ENCODE results near the gene AUTS2.

Gene AUTS2

DNA sequence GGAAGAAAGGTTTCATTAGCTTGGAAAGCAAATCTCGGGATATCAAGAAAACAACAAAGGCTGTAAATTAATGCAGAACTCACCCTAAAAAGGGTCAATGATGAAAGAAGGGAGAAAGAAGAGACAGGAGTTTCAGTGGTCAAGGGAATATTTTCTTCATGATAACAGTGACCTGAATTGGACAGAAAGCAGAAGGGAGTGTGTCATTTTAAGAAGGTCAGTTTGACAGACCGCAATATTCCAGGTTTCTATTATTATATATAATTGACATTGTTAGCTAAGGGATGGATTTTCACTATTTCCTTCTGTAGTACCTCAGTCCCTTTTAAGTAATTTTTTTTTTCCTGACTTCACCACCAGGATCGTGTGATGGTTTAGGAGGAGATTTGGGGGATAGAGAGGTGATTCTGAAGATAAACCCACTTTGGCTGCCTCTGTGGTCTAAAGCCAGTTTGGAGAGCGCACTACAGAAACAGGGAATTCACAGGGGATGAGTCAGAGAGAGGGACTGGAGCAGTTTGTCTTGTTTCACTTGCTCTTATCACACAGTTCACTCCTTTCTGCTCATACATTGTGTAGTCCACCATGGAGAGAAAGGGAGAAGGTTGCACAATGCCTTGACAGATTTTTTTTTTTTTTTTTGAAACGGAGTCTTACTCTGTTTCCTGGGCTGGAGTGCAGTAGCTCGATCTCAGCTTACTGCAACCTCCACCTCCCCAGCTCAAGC is 417.9 kb downstream of the AUTS2 start:
- peaks cover 0 to 14% (median 10%) of the 10 kb centered on the region in 5 donors for H3K4me1 ChIP-seq (ENCODE audit: control insufficient read depth in 5 of 5, insufficient read depth in 5 of 5, low read length in 5 of 5)
- H3K4me3 ChIP-seq (ENCODE audit: low read depth in 1 of 5, low read length in 5 of 5): no peak overlapping the region
- no peaks in the 10 kb centered on the region for H3K27me3 ChIP-seq (ENCODE audit: control insufficient read depth in 5 of 5, insufficient read depth in 4 of 5, low read length in 5 of 5)
- H3K36me3 ChIP-seq (ENCODE audit: control insufficient read depth in 5 of 5, insufficient read depth in 5 of 5, low read length in 5 of 5): no peaks in the 10 kb centered on the region
- no peaks in the 10 kb centered on the region for H3K9me3 ChIP-seq (ENCODE audit: control insufficient read depth in 5 of 5, low read length in 5 of 5)
- H3K27ac ChIP-seq (ENCODE audit: low read depth, low read length): no peak overlapping the region
- H3K9ac ChIP-seq (ENCODE audit: low read length in 5 of 5): no peak overlapping the region

DNA sequence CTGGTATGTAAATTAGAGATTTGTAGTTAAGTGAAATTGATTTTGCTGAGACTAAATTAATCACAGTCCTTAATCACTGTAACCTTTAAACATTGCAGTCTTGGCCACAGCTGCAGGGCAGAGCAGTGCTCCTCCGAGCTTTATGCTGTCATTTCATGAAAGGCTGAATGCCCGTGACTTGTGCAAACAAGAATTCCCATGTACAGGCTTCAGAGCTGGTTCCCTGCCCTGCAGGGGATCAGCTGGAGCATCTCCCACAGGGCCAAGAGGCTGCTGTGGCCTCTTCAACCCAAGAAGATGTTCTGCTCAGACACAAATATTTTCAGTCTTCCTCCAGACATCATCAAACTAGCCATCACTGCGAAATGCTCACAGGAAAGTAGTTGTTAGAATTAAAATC is 419.1 kb downstream of the AUTS2 start:
- no peak overlapping the region for H3K4me3 ChIP-seq (ENCODE audit: low read depth in 1 of 5, low read length in 5 of 5)
- H3K9ac ChIP-seq (ENCODE audit: low read length in 5 of 5): no peak overlapping the region
- H3K4me1 ChIP-seq (ENCODE audit: control insufficient read depth in 5 of 5, insufficient read depth in 5 of 5, low read length in 5 of 5): peaks cover 0 to 14% (median 10%) of the 10 kb centered on the region in 5 donors
- H3K9me3 ChIP-seq (ENCODE audit: control insufficient read depth in 5 of 5, low read length in 5 of 5): no peaks in the 10 kb centered on the region
- no peaks in the 10 kb centered on the region for H3K27me3 ChIP-seq (ENCODE audit: control insufficient read depth in 5 of 5, insufficient read depth in 4 of 5, low read length in 5 of 5)
- no peak overlapping the region for H3K27ac ChIP-seq (ENCODE audit: low read depth, low read length)
- H3K36me3 ChIP-seq (ENCODE audit: control insufficient read depth in 5 of 5, insufficient read depth in 5 of 5, low read length in 5 of 5): no peaks in the 10 kb centered on the region

DNA sequence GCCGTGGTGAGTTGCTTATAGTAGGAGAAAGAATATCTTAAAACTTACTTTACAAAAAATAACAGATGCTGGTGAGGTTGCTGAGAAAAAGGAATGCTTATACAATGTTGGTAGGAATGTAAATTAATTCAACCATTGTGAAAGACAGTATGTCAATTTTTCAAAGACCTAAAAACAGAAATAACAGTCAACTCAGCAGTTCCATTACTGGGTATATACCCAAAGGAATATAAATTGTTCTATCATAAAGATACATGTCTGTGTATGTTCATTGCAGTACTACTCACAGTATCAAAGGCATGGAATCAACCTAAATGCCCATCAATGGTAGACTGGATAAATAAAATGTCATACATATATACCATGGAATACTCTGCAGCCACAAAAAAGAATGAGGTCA is 420.4 kb downstream of the AUTS2 start:
- peaks cover 0 to 14% (median 10%) of the 10 kb centered on the region in 5 donors for H3K4me1 ChIP-seq (ENCODE audit: control insufficient read depth in 5 of 5, insufficient read depth in 5 of 5, low read length in 5 of 5)
- H3K9me3 ChIP-seq (ENCODE audit: control insufficient read depth in 5 of 5, low read length in 5 of 5): no peaks in the 10 kb centered on the region

DNA sequence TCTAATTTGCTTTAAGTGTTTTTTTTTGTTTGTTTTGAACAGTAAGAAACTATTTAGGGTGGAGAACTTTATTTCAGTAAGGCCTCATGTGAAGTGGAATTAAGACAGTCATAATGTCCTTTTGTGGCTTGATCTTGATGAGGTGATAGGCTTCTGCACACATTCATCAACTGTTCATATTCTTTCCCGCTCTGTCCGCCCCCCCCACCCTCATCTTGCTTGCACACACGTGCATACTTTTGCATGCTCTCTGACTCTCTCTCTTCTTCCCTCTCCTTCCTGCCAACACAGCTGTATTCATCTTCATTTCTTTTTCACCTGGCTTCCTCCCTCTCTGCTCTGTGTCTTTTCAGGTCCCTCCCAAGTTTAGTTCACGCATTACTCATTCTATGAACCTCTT is 429.6 kb downstream of the AUTS2 start:
- H3K4me1 ChIP-seq (ENCODE audit: control insufficient read depth in 5 of 5, insufficient read depth in 5 of 5, low read length in 5 of 5): peaks cover 0 to 6% (median 0%) of the 10 kb centered on the region in 5 donors
- no peaks in the 10 kb centered on the region for H3K36me3 ChIP-seq (ENCODE audit: control insufficient read depth in 5 of 5, insufficient read depth in 5 of 5, low read length in 5 of 5)
- no peaks in the 10 kb centered on the region for H3K9me3 ChIP-seq (ENCODE audit: control insufficient read depth in 5 of 5, low read length in 5 of 5)
- no peak overlapping the region for H3K27ac ChIP-seq (ENCODE audit: low read depth, low read length)
- H3K9ac ChIP-seq (ENCODE audit: low read length in 5 of 5): no peak overlapping the region
- H3K27me3 ChIP-seq (ENCODE audit: control insufficient read depth in 5 of 5, insufficient read depth in 4 of 5, low read length in 5 of 5): no peaks in the 10 kb centered on the region
- H3K4me3 ChIP-seq (ENCODE audit: low read depth in 1 of 5, low read length in 5 of 5): no peak overlapping the region

More for the DNA sequence above, 420.4 kb downstream of the AUTS2 start:
- H3K9ac ChIP-seq (ENCODE audit: low read length in 5 of 5): no peak overlapping the region
- H3K27ac ChIP-seq (ENCODE audit: low read depth, low read length): no peak overlapping the region
- no peaks in the 10 kb centered on the region for H3K36me3 ChIP-seq (ENCODE audit: control insufficient read depth in 5 of 5, insufficient read depth in 5 of 5, low read length in 5 of 5)
- no peaks in the 10 kb centered on the region for H3K27me3 ChIP-seq (ENCODE audit: control insufficient read depth in 5 of 5, insufficient read depth in 4 of 5, low read length in 5 of 5)
- H3K4me3 ChIP-seq (ENCODE audit: low read depth in 1 of 5, low read length in 5 of 5): no peak overlapping the region

DNA sequence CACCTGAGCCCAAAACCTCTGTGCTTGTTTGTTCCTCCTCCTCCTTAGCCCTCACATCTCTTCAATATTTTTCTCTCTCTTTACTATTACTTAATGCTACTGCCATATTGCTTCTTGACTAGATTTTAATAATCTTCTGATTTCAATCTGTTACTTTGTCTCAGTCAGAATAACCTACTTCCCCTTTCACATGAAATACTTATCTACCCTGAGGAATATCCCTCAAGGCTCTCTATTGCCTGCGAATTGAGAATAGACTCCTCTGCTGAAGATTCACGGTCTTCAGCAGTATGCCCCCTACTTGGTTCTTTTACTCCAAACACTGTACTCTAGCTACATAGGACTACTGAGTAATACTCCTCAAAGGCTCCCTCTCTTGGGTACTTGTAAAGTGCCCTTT is 430.3 kb downstream of the AUTS2 start:
- Histone ChIP-seq H3K9ac (ENCODE audit: low read length in 5 of 5) (no peak overlapping the region), H3K36me3 (ENCODE audit: control insufficient read depth in 5 of 5, insufficient read depth in 5 of 5, low read length in 5 of 5) (no peaks in the 10 kb centered on the region), H3K27ac (ENCODE audit: low read depth, low read length) (no peak overlapping the region), H3K9me3 (ENCODE audit: control insufficient read depth in 5 of 5, low read length in 5 of 5) (no peaks in the 10 kb centered on the region), H3K27me3 (ENCODE audit: control insufficient read depth in 5 of 5, insufficient read depth in 4 of 5, low read length in 5 of 5) (no peaks in the 10 kb centered on the region), H3K4me1 (ENCODE audit: control insufficient read depth in 5 of 5, insufficient read depth in 5 of 5, low read length in 5 of 5) (peaks cover 0 to 6% (median 0%) of the 10 kb centered on the region in 5 donors), H3K4me3 (ENCODE audit: low read depth in 1 of 5, low read length in 5 of 5) (no peak overlapping the region)

DNA sequence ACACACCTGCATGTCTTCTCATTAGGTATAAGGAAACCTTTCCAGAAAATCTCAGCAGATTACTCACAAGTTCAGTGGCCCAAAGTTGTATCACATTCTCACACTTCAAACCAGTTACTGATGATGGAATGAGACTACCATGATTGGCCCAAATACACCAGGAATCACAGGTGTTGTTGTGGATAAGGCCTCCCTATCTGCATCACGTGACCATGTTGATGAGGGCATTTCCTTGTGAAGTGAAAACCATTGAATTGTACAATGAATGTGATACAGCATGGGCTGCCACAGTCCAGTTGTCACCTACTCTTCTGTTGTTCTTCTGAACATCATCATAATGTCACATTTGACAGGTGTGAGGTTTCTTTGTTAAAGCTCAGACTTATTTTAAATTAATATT is 431.7 kb downstream of the AUTS2 start:
- Histone ChIP-seq H3K27ac (ENCODE audit: low read depth, low read length) (no peak overlapping the region), H3K9me3 (ENCODE audit: control insufficient read depth in 5 of 5, low read length in 5 of 5) (no peaks in the 10 kb centered on the region), H3K27me3 (ENCODE audit: control insufficient read depth in 5 of 5, insufficient read depth in 4 of 5, low read length in 5 of 5) (no peaks in the 10 kb centered on the region), H3K4me3 (ENCODE audit: low read depth in 1 of 5, low read length in 5 of 5) (no peak overlapping the region), H3K4me1 (ENCODE audit: control insufficient read depth in 5 of 5, insufficient read depth in 5 of 5, low read length in 5 of 5) (peaks cover 0 to 11% (median 3%) of the 10 kb centered on the region in 5 donors), H3K36me3 (ENCODE audit: control insufficient read depth in 5 of 5, insufficient read depth in 5 of 5, low read length in 5 of 5) (no peaks in the 10 kb centered on the region), H3K9ac (ENCODE audit: low read length in 5 of 5) (no peak overlapping the region)

DNA sequence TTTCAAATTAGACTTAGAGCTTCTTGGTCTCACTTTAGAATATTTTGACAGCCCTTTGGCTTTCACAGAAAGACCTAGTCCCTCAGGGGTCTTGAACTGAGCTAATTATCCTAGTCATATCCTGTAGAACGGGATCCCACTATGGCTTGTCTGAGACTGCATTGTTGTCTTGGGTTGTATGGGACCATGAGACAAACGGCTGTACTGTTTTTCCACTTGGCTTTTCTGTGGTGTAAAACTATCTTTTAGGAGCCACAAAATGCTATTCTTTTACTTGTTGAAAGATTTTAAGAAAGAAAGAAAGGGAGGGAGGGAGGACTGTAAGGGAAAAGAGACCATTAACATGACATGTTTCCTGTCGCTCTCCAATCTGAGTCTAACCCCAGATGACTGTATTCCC is 432.5 kb downstream of the AUTS2 start:
- Histone ChIP-seq H3K4me3 (ENCODE audit: low read depth in 1 of 5, low read length in 5 of 5) (no peak overlapping the region), H3K27ac (ENCODE audit: low read depth, low read length) (no peak overlapping the region), H3K36me3 (ENCODE audit: control insufficient read depth in 5 of 5, insufficient read depth in 5 of 5, low read length in 5 of 5) (no peaks in the 10 kb centered on the region), H3K9me3 (ENCODE audit: control insufficient read depth in 5 of 5, low read length in 5 of 5) (no peaks in the 10 kb centered on the region), H3K4me1 (ENCODE audit: control insufficient read depth in 5 of 5, insufficient read depth in 5 of 5, low read length in 5 of 5) (peaks cover 0 to 11% (median 3%) of the 10 kb centered on the region in 5 donors), H3K9ac (ENCODE audit: low read length in 5 of 5) (no peak overlapping the region), H3K27me3 (ENCODE audit: control insufficient read depth in 5 of 5, insufficient read depth in 4 of 5, low read length in 5 of 5) (no peaks in the 10 kb centered on the region)

DNA sequence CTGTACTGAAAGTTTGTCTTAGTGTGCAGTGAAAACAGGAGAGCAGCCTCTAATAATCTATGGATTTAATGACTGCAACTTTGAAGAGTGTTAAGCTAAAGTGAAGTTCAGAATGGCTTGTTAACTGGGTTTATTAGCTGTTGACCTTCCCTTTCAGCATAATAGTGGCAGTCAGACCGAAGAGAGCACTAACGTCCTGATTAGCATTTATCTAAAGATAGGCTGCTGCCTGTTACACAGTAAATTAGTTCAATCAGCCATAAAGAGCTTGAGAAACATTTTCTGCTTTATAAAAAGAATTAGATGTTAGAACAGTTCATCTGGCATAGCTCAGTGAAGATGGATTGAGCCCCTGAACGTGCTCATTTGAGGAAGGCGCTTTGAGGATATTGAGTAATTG is 433.0 kb downstream of the AUTS2 start:
- H3K9me3 ChIP-seq (ENCODE audit: control insufficient read depth in 5 of 5, low read length in 5 of 5): no peaks in the 10 kb centered on the region
- no peaks in the 10 kb centered on the region for H3K27me3 ChIP-seq (ENCODE audit: control insufficient read depth in 5 of 5, insufficient read depth in 4 of 5, low read length in 5 of 5)
- no peak overlapping the region for H3K27ac ChIP-seq (ENCODE audit: low read depth, low read length)
- H3K36me3 ChIP-seq (ENCODE audit: control insufficient read depth in 5 of 5, insufficient read depth in 5 of 5, low read length in 5 of 5): no peaks in the 10 kb centered on the region
- H3K4me3 ChIP-seq (ENCODE audit: low read depth in 1 of 5, low read length in 5 of 5): no peak overlapping the region
- no peak overlapping the region for H3K9ac ChIP-seq (ENCODE audit: low read length in 5 of 5)
- peaks cover 0 to 11% (median 2%) of the 10 kb centered on the region in 5 donors for H3K4me1 ChIP-seq (ENCODE audit: control insufficient read depth in 5 of 5, insufficient read depth in 5 of 5, low read length in 5 of 5)

DNA sequence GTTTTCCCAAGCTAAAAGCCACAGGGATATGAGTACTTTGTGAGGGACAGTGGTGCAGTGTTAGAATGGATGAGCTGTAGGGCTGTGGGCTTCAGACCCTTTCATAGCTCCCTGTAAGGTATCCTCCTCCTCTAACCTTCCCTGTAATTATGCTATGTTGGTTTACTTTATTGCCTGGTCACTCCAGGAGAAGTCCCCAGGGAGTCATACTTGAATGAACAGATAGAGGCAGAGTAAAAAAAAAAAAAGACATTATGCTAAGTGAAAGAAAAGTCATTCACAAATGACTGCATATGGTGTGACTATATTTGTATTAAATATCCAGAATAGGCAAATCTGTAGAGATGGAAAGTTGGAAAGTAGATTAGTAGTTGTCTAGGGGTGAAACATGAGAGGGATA is 434.4 kb downstream of the AUTS2 start:
- Histone ChIP-seq H3K27me3 (ENCODE audit: control insufficient read depth in 5 of 5, insufficient read depth in 4 of 5, low read length in 5 of 5) (no peaks in the 10 kb centered on the region), H3K9me3 (ENCODE audit: control insufficient read depth in 5 of 5, low read length in 5 of 5) (no peaks in the 10 kb centered on the region), H3K9ac (ENCODE audit: low read length in 5 of 5) (no peak overlapping the region), H3K4me1 (ENCODE audit: control insufficient read depth in 5 of 5, insufficient read depth in 5 of 5, low read length in 5 of 5) (peaks cover 0 to 11% (median 2%) of the 10 kb centered on the region in 5 donors), H3K27ac (ENCODE audit: low read depth, low read length) (no peak overlapping the region), H3K4me3 (ENCODE audit: low read depth in 1 of 5, low read length in 5 of 5) (no peak overlapping the region), H3K36me3 (ENCODE audit: control insufficient read depth in 5 of 5, insufficient read depth in 5 of 5, low read length in 5 of 5) (no peaks in the 10 kb centered on the region)

DNA sequence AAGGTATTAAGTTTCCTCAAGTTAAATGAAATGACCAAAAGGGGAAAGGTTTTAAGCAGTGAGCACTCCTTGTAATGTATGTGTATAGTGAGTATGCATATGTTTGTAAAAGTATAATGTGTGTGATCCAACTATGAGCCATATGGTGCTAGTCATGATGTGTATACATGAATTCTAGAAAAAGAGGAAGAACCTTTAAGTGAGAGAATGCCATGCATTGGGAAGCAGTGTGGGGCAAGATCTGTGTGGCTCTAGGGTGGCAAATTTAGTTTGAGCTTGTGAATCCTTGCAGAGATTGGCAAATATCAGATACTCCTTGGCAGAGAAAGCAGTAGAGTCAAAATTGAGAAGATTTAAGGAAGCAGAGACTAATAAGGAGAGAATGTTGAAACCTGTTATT is 435.0 kb downstream of the AUTS2 start:
- no peak overlapping the region for H3K9ac ChIP-seq (ENCODE audit: low read length in 5 of 5)
- no peaks in the 10 kb centered on the region for H3K27me3 ChIP-seq (ENCODE audit: control insufficient read depth in 5 of 5, insufficient read depth in 4 of 5, low read length in 5 of 5)
- H3K4me3 ChIP-seq (ENCODE audit: low read depth in 1 of 5, low read length in 5 of 5): no peak overlapping the region
- H3K9me3 ChIP-seq (ENCODE audit: control insufficient read depth in 5 of 5, low read length in 5 of 5): no peaks in the 10 kb centered on the region
- peaks cover 0 to 11% (median 2%) of the 10 kb centered on the region in 5 donors for H3K4me1 ChIP-seq (ENCODE audit: control insufficient read depth in 5 of 5, insufficient read depth in 5 of 5, low read length in 5 of 5)
- H3K27ac ChIP-seq (ENCODE audit: low read depth, low read length): no peak overlapping the region
- no peaks in the 10 kb centered on the region for H3K36me3 ChIP-seq (ENCODE audit: control insufficient read depth in 5 of 5, insufficient read depth in 5 of 5, low read length in 5 of 5)
